HT1080 (cell line): Measurements from ENCODE around the gene SERPINA6. TPM values are rescaled to one million over a fixed set of nuclear protein-coding genes. Genes with fewer than 3 reads are reported as not detected.
"Not testable (repeated sequence)": the region's sequence is repeated elsewhere in the genome, so short reads cannot be mapped to it uniquely, and the experiment has no call there.

Source experiments
- DNase-seq: peaks from one replicate; pipeline ENCODE4 v3.0.0-alpha.2; 2015; ENCODE audit warnings: low read depth
- total RNA-seq: library from RNA; depleted of rRNA; stranded (reverse); fragments of >200 nt; shearing (Covaris generic); gene quantifications from 2 replicates; pipeline ENCODE4 v1.2.3, GENCODE V29; 2014; rRNA removed

Gene SERPINA6
- total RNA-seq, 1 experiment from 2014 or later: 0.51 TPM

GRCh38 chr14:94292872-94293577, 30.1 kb downstream of the SERPINA6 start, which contains the start of gene SERPINA10:
Gene SERPINA10, minus strand, starts transcription at chr14:94293268. Its CDS starts 2,675 bp downstream, at chr14:94290593.
- no peak for DNase-seq

- no peak for DNase-seq
These were observed 30.6 kb downstream of the SERPINA6 start for GRCh38 chr14:94292526-94292871.

- no peak for DNase-seq
These were observed 31.1 kb downstream of the SERPINA6 start for GRCh38 chr14:94291906-94292525.

GRCh38 chr14:94291159-94291905, 31.8 kb downstream of the SERPINA6 start:
- DNase-seq: no peak

- DNase-seq: no peak
These were observed 32.9 kb downstream of the SERPINA6 start for GRCh38 chr14:94290197-94290596.

DNA sequence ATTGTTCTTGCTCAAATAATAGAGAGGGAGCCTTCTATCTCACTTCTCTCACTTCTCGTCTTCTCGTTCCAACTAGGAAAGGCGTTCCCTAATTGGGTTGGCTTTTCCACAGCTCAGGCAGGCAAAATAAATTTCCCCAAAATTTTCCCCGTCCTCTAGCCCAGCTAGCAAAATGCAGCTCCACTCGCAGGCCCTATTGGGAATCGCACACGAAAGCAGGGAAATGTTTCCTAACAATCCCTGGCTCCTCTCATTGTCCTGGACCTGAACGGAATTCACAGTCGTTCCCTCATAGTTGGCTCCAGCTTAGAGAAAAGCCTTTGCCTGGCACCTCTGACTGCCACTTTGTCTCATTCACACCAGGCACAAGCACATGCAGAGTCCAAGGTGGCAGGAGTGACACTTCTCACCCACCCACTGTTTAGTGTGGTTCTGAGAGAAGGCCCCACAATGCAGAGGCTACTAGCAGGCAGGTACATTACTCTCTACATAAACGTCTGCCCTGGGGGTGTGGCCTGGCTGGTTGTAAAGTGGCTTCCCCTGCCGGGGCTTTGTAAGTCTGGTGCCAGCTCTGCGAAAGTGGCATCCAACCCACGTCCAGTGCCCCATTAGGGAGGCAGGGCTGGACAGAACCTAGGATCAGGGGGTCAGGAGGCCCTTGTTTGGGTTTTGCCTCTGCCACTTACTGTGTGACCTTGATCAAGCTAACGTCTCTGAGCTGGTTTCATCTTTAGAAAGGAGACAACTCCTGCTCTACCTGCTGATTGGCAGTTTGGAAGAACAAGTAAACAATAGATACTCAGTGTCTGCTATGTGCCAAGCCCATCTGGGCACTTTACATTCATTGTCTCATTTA, 34.3 kb downstream of the SERPINA6 start:
- DNase-seq: no peak

GRCh38 chr14:94285158-94285557, 38.0 kb downstream of the SERPINA6 start:
- DNase-seq: no peak

DNA sequence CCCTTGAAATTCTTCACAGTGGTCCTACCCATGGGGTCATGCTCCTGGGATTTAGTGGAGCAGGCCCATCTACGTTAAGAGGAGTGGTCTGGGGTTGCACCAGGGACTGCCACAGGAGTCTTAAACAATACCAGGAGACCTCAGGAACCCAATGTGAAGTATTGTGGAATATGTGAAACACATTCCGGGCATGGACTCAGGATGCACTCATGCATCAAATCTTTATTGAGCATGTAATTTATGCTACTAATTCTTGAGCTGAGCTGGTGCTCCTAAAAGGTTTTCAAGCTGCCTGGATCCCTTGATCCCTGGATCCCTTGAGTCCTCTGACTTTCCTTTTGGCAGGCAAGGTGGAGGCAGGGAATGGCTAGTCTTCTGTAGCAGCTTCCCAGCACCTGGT, 38.9 kb downstream of the SERPINA6 start:
- DNase-seq: no peak

DNA sequence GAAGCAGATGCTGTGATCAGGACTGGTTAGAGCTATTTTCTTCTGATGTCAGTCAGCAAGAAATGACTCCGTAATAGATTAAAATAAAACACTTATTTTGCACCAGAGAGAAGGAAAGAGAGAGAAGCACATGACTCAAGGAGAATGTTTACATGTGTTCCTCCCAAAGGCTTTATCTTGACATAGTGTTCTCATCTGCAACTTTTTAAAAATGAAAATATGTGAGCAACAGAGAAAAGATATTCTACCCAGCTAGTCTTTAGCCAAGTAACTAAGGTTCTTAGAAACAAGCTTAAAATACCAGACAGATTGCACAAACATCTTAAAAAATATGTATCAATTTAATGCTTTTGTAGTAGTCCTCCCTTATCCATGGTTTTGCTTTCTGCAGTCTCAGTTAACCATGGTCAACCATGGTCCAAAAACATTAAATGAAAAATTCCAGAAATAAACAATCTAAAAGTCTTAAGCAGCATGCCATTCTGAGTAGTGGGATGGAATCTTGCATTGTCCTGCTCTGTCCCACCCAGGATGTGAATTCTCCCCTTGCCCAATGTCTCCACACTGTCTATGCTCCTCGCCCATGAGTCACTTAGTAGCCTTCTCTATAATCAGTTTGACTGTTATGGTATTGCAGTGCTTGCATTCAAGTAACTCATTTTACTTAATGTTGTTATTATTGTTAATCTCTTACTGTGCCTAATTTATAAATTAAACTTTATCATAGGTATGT, 40.0 kb downstream of the SERPINA6 start:
- no peak for DNase-seq

- DNase-seq: no peak
These were observed 44.4 kb downstream of the SERPINA6 start for GRCh38 chr14:94278731-94279130.

- DNase-seq: not testable (repeated sequence)
These were observed 46.1 kb downstream of the SERPINA6 start for GRCh38 chr14:94276898-94277561.

DNA sequence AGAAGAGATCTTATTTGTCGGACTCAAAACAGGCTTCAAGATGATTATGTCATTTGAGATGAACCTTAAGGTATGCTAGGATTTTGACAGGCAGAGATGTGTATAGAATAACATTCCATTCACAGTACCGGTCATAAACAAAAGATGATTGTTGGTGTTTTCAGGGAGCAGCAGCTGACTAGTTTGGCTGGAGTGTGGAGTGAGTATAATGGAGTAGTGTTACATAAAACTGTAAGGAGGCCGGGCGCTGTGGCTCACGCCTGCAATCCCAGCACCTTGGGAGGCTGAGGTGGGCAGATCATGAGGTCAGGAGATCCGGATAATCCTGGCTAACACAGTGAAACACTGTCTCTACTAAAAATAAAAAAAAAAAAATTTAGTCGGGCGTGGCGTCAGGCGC, 54.0 kb downstream of the SERPINA6 start:
- DNase-seq: peak; percentile 10

DNA sequence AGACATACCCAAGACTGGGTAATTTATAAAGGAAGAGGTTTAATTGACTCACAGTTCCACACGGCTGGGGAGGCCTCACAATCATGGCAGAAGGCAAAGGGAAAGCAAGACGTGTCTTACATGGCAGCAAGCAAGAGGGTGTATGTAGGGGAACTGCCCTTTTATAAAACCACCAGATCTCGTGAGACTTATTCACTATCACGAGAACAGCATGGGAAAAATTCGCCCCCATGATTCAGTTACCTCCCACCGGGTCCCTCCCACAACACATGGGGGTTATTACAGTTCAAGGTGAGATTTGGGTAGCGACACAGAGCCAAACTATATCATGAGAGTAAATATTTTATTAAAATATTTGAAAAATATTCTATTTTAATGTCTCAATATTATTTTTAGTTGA, 54.6 kb downstream of the SERPINA6 start:
- not testable (repeated sequence) for DNase-seq

GRCh38 chr14:94267352-94267751, 55.8 kb downstream of the SERPINA6 start:
- no peak for DNase-seq

- DNase-seq: peak; percentile 56
These were observed 58.9 kb downstream of the SERPINA6 start for GRCh38 chr14:94264195-94264594.

Other genes with a start within 250 kb of the SERPINA6 start
- 180 and 197 TPM in 2 replicates for gene DDX24, start 242.1 kb downstream of the SERPINA6 start, total RNA-seq
- 15.4 and 21.2 TPM in 2 replicates for gene IFI27L1, start 242.0 kb downstream of the SERPINA6 start, total RNA-seq
- gene IFI27, start 212.6 kb downstream of the SERPINA6 start, total RNA-seq: 6.2 and 8.4 TPM in 2 replicates
- 35.8 and 57.6 TPM in 2 replicates for gene IFI27L2, start 193.7 kb downstream of the SERPINA6 start, total RNA-seq
- 2.0 and 8.8 TPM in 2 replicates for gene PPP4R4, start 149.0 kb downstream of the SERPINA6 start, total RNA-seq
- gene SERPINA10, start 30.1 kb downstream of the SERPINA6 start, total RNA-seq: not detected in 2 replicates
- not detected in 2 replicates for gene SERPINA2, start 43.4 kb upstream of the SERPINA6 start, total RNA-seq
- gene SERPINA1, start 65.3 kb upstream of the SERPINA6 start, total RNA-seq: 0.58 and 1.4 TPM in 2 replicates
- gene SERPINA11, start 129.5 kb upstream of the SERPINA6 start, total RNA-seq: not detected in 2 replicates
- gene SERPINA9, start 152.9 kb upstream of the SERPINA6 start, total RNA-seq: not detected in 2 replicates
- gene SERPINA12, start 186.1 kb upstream of the SERPINA6 start, total RNA-seq: not detected in 2 replicates
- gene SERPINA4, start 238.1 kb upstream of the SERPINA6 start, total RNA-seq: not detected in 2 replicates